K562 (cell line): ENCODE data around the gene GARNL3. TPM values are rescaled to one million over a fixed set of nuclear protein-coding genes. Genes with fewer than 3 reads are reported as not detected.

Source experiments
- ATAC-seq: fragments of 200-7000 bp; cut with Tn5 transposase; 3 replicates; pipeline ENCODE4 v1.9.1; 2020; ENCODE audit warnings: moderate library complexity
- BruUV-seq: library from RNA; stranded (reverse); fragments of 400-500 nt; replicated peaks from 2 replicates; lab custom pipeline; 2021; lab: Mats Ljungman, UMichigan
- CTCF ChIA-PET: fragments of 300-600 bp; formaldehyde crosslinking; extraction: SDS; loops from one replicate; lab custom pipeline; 2021; ENCODE audit warnings: low intra/inter-chr PET ratio; lab: Yijun Ruan, JAX
- POLR2A ChIA-PET: fragments of 300-600, 350-650 bp; sonication (Branson Sonifier 250); formaldehyde crosslinking; extraction: SDS; loops from one replicate; lab custom pipeline; 2021; ENCODE audit warnings: antibody characterized with exemption, inconsistent platforms; lab: Yijun Ruan, JAX
- DNase-seq, 4 experiments: peaks; one replicate each; pipeline versions ENCODE4 v3.0.0 to v3.0.0-alpha.2; 2011 to 2018; ENCODE audit warnings: low spot score in 3 of 4, mixed read lengths in 3 of 4; ENCODE audit errors: extremely low read depth in 1 of 4
- FAIRE-seq: peaks from 2 replicates; lab custom pipeline; 2011; peaks lifted over from hg19 to GRCh38; lab: Jason Lieb, UNC
- H2AFZ ChIP-seq: 2 replicates; pipeline ENCODE4 v1.6.0; 2011; ENCODE audit warnings: low read depth, low read length, control low read depth, inconsistent platforms
- H3K27ac ChIP-seq: fragments of 200-600 bp; 3 replicates; pipeline ENCODE4 v1.8.0; 2011; ENCODE audit warnings: low read depth, mild to moderate bottlenecking, control low read depth, inconsistent platforms, low read length, moderate library complexity, mixed read lengths; ENCODE audit errors: extremely low read depth
- H3K27me3 ChIP-seq, 2 experiments: fragments of 300-600 bp in 1 of 2; 2 replicates in 1 of 2; 3 replicates in 1 of 2; pipeline versions ENCODE4 v1.6.0 to v1.8.0; 2011; ENCODE audit warnings: inconsistent platforms in 2 of 2, low read length in 2 of 2, mild to moderate bottlenecking in 1 of 2, mixed read lengths in 1 of 2, moderate library complexity in 1 of 2; ENCODE audit not compliant: control insufficient read depth in 2 of 2, insufficient read depth in 2 of 2
- H3K36me3 ChIP-seq: fragments of 300-600 bp; 3 replicates; pipeline ENCODE4 v1.8.0; 2011; ENCODE audit warnings: mild to moderate bottlenecking, low read length, inconsistent platforms; ENCODE audit not compliant: control insufficient read depth, insufficient read depth
- H3K4me1 ChIP-seq, 2 experiments: fragments of 200-600 bp in 1 of 2; replicated peaks in 1 of 2; 2 replicates in 1 of 2; 3 replicates in 1 of 2; pipeline versions ENCODE4 v1.5.1 to v1.8.0; 2011; ENCODE audit warnings: inconsistent platforms in 2 of 2, low read length in 2 of 2, mild to moderate bottlenecking in 1 of 2, mixed read lengths in 1 of 2, moderate library complexity in 1 of 2; ENCODE audit not compliant: control insufficient read depth in 2 of 2, insufficient read depth in 2 of 2
- H3K4me2 ChIP-seq: 2 replicates; pipeline ENCODE4 v1.6.1; 2011; ENCODE audit warnings: low read length, control low read depth, inconsistent platforms, mixed read lengths; ENCODE audit not compliant: insufficient read depth
- H3K4me3 ChIP-seq: fragments of 200-600 bp; sonication (generic), shearing (Covaris generic); 2 replicates; pipeline ENCODE4 v1.5.1; 2016; ENCODE audit warnings: control low read depth, inconsistent platforms
- H3K79me2 ChIP-seq: fragments of 200-600 bp; 3 replicates; pipeline ENCODE4 v1.8.0; 2011; ENCODE audit warnings: low read length, inconsistent platforms; ENCODE audit not compliant: control insufficient read depth, insufficient read depth
- H3K9ac ChIP-seq, 2 experiments: 2 replicates each; pipeline versions ENCODE4 v1.6.0 to v1.6.1; 2011; ENCODE audit warnings: low read depth in 2 of 2, low read length in 2 of 2, control low read depth in 1 of 2, inconsistent platforms in 1 of 2, mild to moderate bottlenecking in 1 of 2, mixed read lengths in 1 of 2; ENCODE audit not compliant: insufficient read depth in 1 of 2
- H3K9me1 ChIP-seq: one replicate; pipeline ENCODE4 v1.6.0; 2011; ENCODE audit warnings: inconsistent platforms, mild to moderate bottlenecking, low read length, moderate library complexity; ENCODE audit not compliant: control insufficient read depth, insufficient read depth
- H3K9me3 ChIP-seq: replicated peaks from 2 replicates; pipeline ENCODE4 v1.5.1; 2011; ENCODE audit warnings: low read depth, low read length, inconsistent platforms; ENCODE audit not compliant: control insufficient read depth, insufficient read depth
- H4K20me1 ChIP-seq: replicated peaks from 2 replicates; pipeline ENCODE4 v1.6.1; 2011; ENCODE audit warnings: low read length, inconsistent platforms, mixed read lengths; ENCODE audit not compliant: control insufficient read depth, insufficient read depth
- GABPB1 ChIP-seq: sonication (generic); formaldehyde crosslinking; IDR thresholded peaks from 2 replicates; pipeline ENCODE4 v1.8.0; 2022; ENCODE audit warnings: mild to moderate bottlenecking, missing genetic modification reagents
- HMG20A ChIP-seq: fragments of 450-650 bp; formaldehyde crosslinking; conservative IDR thresholded peaks from 2 replicates; pipeline ENCODE4 v1.4.0; 2020; ENCODE audit warnings: mild to moderate bottlenecking, mixed read lengths
- MAX ChIP-seq: sonication (generic); formaldehyde crosslinking; IDR thresholded peaks from 2 replicates; pipeline ENCODE4 v1.9.0; 2022; ENCODE audit warnings: mild to moderate bottlenecking, missing genetic modification reagents
- whole genome bisulfite sequencing: fragments of 100-300 bp; shearing (Covaris generic); methylation state at CpG from one replicate; pipeline ENCODE4 v1.1.6; 2016; ENCODE audit warnings: low coverage, mixed read lengths; ENCODE audit not compliant: insufficient coverage; ENCODE audit errors: missing lambda C conversion rate; 5-methylcytosine and 5-hydroxymethylcytosine counted together
- in situ Hi-C: fragments of 300-500 bp; cut with MboI; formaldehyde crosslinking; loops from 4 replicates; pipeline ENCODE4 v1.15.0; 2018; ENCODE audit warnings: inconsistent platforms, mixed read lengths
- intact Hi-C: fragments of 100-400 bp; cut with micrococcal nuclease; formaldehyde crosslinking; loops from 2 replicates; pipeline ENCODE4 v1.14.2; 2022
- polyA plus RNA-seq, 8 experiments: library from polyadenylated mRNA; depleted of rRNA in 4 of 8; stranded (reverse) in 5 of 8; unstranded in 3 of 8; fragments of >200 nt; fragmentation: Nextera tagmentation in 2 of 8; fragmentation: Illumina TruSeq in 1 of 8; extraction: Ambion mirVana in 2 of 8; extraction: Trizol in 1 of 8; gene quantifications; 2 replicates each; pipeline versions ENCODE4 v1.2.1 to v1.2.3, GENCODE V29; 2011 to 2014; ENCODE audit warnings: inconsistent platforms in 1 of 8, missing spikeins in 1 of 8
- total RNA-seq, 7 experiments: library from RNA; depleted of rRNA in 6 of 7; stranded (reverse); fragments of >200 nt in 6 of 7; fragmentation: Illumina TruSeq in 2 of 7; extraction: Trizol in 2 of 7; gene quantifications; 2 replicates each; pipeline versions ENCODE4 v1.2.1 to v1.2.3, GENCODE V29; 2011 to 2021; ENCODE audit warnings: low replicate concordance in 1 of 7

The GARNL3 gene
- total and polyA plus RNA-seq, 9 of the 15 experiments (the other 6 are each of a cell fraction or from before 2014, with no cell fraction given), result 0.35 to 2.7 (median 1.6) TPM

GRCh38 chr9:127398275-127398647 is 133.7 kb downstream of the GARNL3 start:
- Histone ChIP-seq H3K9me3 (no peaks in the 10 kb centered on the region), H3K36me3 (no peaks in the 10 kb centered on the region)
- TF ChIP-seq MAX (CRISPR knock-in tag) (0 out of 2 replicates have a peak, but pooled peaks have one; percentile 29), GABPB1 (CRISPR knock-in tag) (0 out of 2 replicates have a peak, but pooled peaks have one; percentile 9), HMG20A (CRISPR knock-in tag) (no peak)
- TF ChIP-seq, all 486 proteins: peak for 2
- Histone ChIP-seq H3K9ac (peak overlapping the region in 1 of 2 experiments; percentile 93; a peak in 2 of 4 replicates), H2AFZ (peak overlapping the region; percentile 12; the same call in 1 of the 2 replicates), H3K4me2 (0 out of 2 replicates have a peak overlapping the region, but pooled peaks have one; percentile 61), H3K4me3 (0 out of 2 replicates have a peak overlapping the region, but pooled peaks have one; percentile 66), H3K79me2 (no peaks in the 10 kb centered on the region), H3K9me1 (no peaks in the 10 kb centered on the region), H3K4me1 (peaks cover 17 to 32% of the 10 kb centered on the region in 2 experiments; a peak in 3 of 5 replicates), H4K20me1 (peaks cover 4% of the 10 kb centered on the region; the same call in 1 of the 2 replicates), H3K27me3 (no peaks in the 10 kb centered on the region; a peak in 1 of 5 replicates), H3K27ac (no peak overlapping the region)
- 62% methylated on average over 4 of the region's 5 CpGs for WGBS
- BruUV-seq, result no TSS peak
- POLR2A ChIA-PET, result interaction anchor here (0.6 to 1.5 kb wide), 5 partner anchors 18 to 512 kb away, joined by 3 to 4 read pairs (median 3); partner anchors contain the start of gene RPL12
- CTCF ChIA-PET, result interaction anchor here (0.6 kb wide), 1 partner anchor 199 kb away, joined by 3 read pairs; no protein-coding TSS in a partner anchor
- DNase-seq (no peak), ATAC-seq (no peak), FAIRE-seq (peak; percentile 79)
- intact Hi-C loops (loop anchor here (5.0 kb wide), 1 partner anchor 181 kb away; no protein-coding TSS in a partner anchor), in situ Hi-C loops (no loop called here)
